Spinal cord (tissue), 10 donors: ENCODE data around the gene CT47A1. TPM values are rescaled to one million over a fixed set of nuclear protein-coding genes. Genes with fewer than 3 reads are reported as not detected.
"Not testable (repeated sequence)": the region's sequence is repeated elsewhere in the genome, so short reads cannot be mapped to it uniquely, and the experiment has no call there.

Experiments
- DNase-seq, 6 donors: peaks; one replicate each; pipeline versions ENCODE4 v3.0.0 to v3.0.0-alpha.2; 2013 to 2015; ENCODE audit warnings: low spot score in 6 of 6, low read depth in 4 of 6
- H3K27ac ChIP-seq: one replicate; pipeline ENCODE4 v1.5.1; 2013; ENCODE audit warnings: low read depth, low read length, control low read depth
- H3K27me3 ChIP-seq: one replicate; pipeline ENCODE4 v1.6.1; 2013; ENCODE audit warnings: low read length; ENCODE audit not compliant: control insufficient read depth, insufficient read depth
- H3K36me3 ChIP-seq: one replicate; pipeline ENCODE4 v1.6.1; 2013; ENCODE audit warnings: low read length; ENCODE audit not compliant: control insufficient read depth, insufficient read depth
- H3K4me1 ChIP-seq: one replicate; pipeline ENCODE4 v1.6.1; 2013; ENCODE audit warnings: low read length; ENCODE audit not compliant: control insufficient read depth, insufficient read depth
- H3K4me3 ChIP-seq: one replicate; pipeline ENCODE4 v1.5.1; 2013; ENCODE audit warnings: low read depth, low read length, control low read depth
- H3K9me3 ChIP-seq: one replicate; pipeline ENCODE4 v1.6.1; 2013; ENCODE audit warnings: low read length; ENCODE audit not compliant: control insufficient read depth, insufficient read depth
- WGBS: methylation state at CpG from one replicate; pipeline ENCODE4 v1.1.5; 2013; ENCODE audit warnings: missing lambda C conversion rate; ENCODE audit not compliant: insufficient coverage; 5-methylcytosine and 5-hydroxymethylcytosine counted together
- long read RNA-seq, 4 donors: transcript quantifications; one replicate each; lab custom pipeline, GENCODE V29; 2026
- polyA plus RNA-seq, 2 donors: library from polyadenylated mRNA; unstranded; fragments of 120-200 nt; gene quantifications; one replicate each; pipeline ENCODE4 v1.2.1, GENCODE V29; 2013; ENCODE audit not compliant: insufficient read length in 2 of 2
- total RNA-seq, 2 donors: library from RNA; depleted of rRNA in 1 of 2; stranded (reverse); fragments of 120-200 nt in 1 of 2; fragments of >200 nt in 1 of 2; gene quantifications; one replicate each; pipeline versions ENCODE4 v1.2.3 to v1.2.4, GENCODE V29; 2013 to 2014
- donor health status: healthy.

The CT47A1 gene
- total RNA-seq (not detected), polyA plus RNA-seq (not detected)
- long read RNA-seq, donor 1 = 0 reads
- long read RNA-seq, donor 2 = 0 reads
- long read RNA-seq, donor 3 = 0 reads
- long read RNA-seq, donor 4 = 0 reads

- not testable (repeated sequence) for DNase-seq, H3K4me3 ChIP-seq, H3K27ac ChIP-seq, H3K27me3 ChIP-seq, H3K4me1 ChIP-seq, H3K36me3 ChIP-seq, H3K9me3 ChIP-seq
- WGBS = no CpG with 5 or more reads among the region's 8 CpGs
Measured at GRCh38 chrX:120985660-120986059, at the start of gene CT47A1. Gene CT47A1, minus strand, starts transcription at chrX:120985760. Its CDS starts 231 bp downstream, at chrX:120985529.

GRCh38 chrX:121032531-121032930 is 47.0 kb upstream of the CT47A1 start:
- Histone ChIP-seq H3K27me3 (no peaks in the 10 kb centered on the region), H3K9me3 (no peaks in the 10 kb centered on the region), H3K4me1 (no peaks in the 10 kb centered on the region), H3K4me3 (no peak overlapping the region), H3K27ac (no peak overlapping the region), H3K36me3 (no peaks in the 10 kb centered on the region)
- 68% methylated on average over 2 of the region's 2 CpGs for WGBS
- DNase-seq = no peak

- no peaks in the 10 kb centered on the region for H3K36me3 ChIP-seq
- no peak overlapping the region for H3K27ac ChIP-seq
- H3K9me3 ChIP-seq = no peaks in the 10 kb centered on the region
- 86% methylated on average over 4 of the region's 4 CpGs for WGBS
- H3K27me3 ChIP-seq = no peaks in the 10 kb centered on the region
- H3K4me3 ChIP-seq = no peak overlapping the region
- DNase-seq = no peak
- H3K4me1 ChIP-seq = no peaks in the 10 kb centered on the region
Measured at GRCh38 chrX:121030083-121030482, 44.5 kb upstream of the CT47A1 start.

GRCh38 chrX:121028419-121028818 is 42.9 kb upstream of the CT47A1 start:
- H3K27me3 ChIP-seq = no peaks in the 10 kb centered on the region
- H3K4me1 ChIP-seq = no peaks in the 10 kb centered on the region
- H3K4me3 ChIP-seq = no peak overlapping the region
- H3K36me3 ChIP-seq = no peaks in the 10 kb centered on the region
- H3K9me3 ChIP-seq = no peaks in the 10 kb centered on the region
- no CpG with 5 or more reads among the region's 1 CpG for WGBS
- no peak overlapping the region for H3K27ac ChIP-seq
- DNase-seq = no peak

- WGBS = 67% methylated on average over 1 of the region's 2 CpGs
- DNase-seq = no peak
- Histone ChIP-seq H3K36me3 (no peaks in the 10 kb centered on the region), H3K27me3 (no peaks in the 10 kb centered on the region), H3K27ac (no peak overlapping the region), H3K9me3 (no peaks in the 10 kb centered on the region), H3K4me3 (no peak overlapping the region), H3K4me1 (no peaks in the 10 kb centered on the region)
Measured at GRCh38 chrX:121014826-121015225, 29.3 kb upstream of the CT47A1 start.

GRCh38 chrX:121013897-121014455 is 28.4 kb upstream of the CT47A1 start:
- Histone ChIP-seq H3K27ac (no peak overlapping the region), H3K4me1 (no peaks in the 10 kb centered on the region), H3K27me3 (no peaks in the 10 kb centered on the region), H3K9me3 (no peaks in the 10 kb centered on the region), H3K4me3 (no peak overlapping the region), H3K36me3 (no peaks in the 10 kb centered on the region)
- DNase-seq = no peak

- WGBS = 66% methylated on average over 7 of the region's 7 CpGs
- Histone ChIP-seq H3K4me1 (no peaks in the 10 kb centered on the region), H3K27me3 (no peaks in the 10 kb centered on the region), H3K27ac (no peak overlapping the region), H3K9me3 (no peaks in the 10 kb centered on the region), H3K4me3 (no peak overlapping the region), H3K36me3 (no peaks in the 10 kb centered on the region)
- no peak for DNase-seq
Measured at GRCh38 chrX:121011254-121011653, 25.7 kb upstream of the CT47A1 start.

GRCh38 chrX:121010218-121010617 is 24.7 kb upstream of the CT47A1 start:
- DNase-seq = no peak
- H3K36me3 ChIP-seq = no peaks in the 10 kb centered on the region
- H3K9me3 ChIP-seq = no peaks in the 10 kb centered on the region
- H3K4me3 ChIP-seq = no peak overlapping the region
- H3K4me1 ChIP-seq = no peaks in the 10 kb centered on the region
- WGBS = 100% methylated on average over 1 of the region's 4 CpGs
- H3K27me3 ChIP-seq = no peaks in the 10 kb centered on the region
- H3K27ac ChIP-seq = no peak overlapping the region

GRCh38 chrX:121009764-121010163 is 24.2 kb upstream of the CT47A1 start:
- Histone ChIP-seq H3K27ac (no peak overlapping the region), H3K4me1 (no peaks in the 10 kb centered on the region), H3K36me3 (no peaks in the 10 kb centered on the region), H3K9me3 (no peaks in the 10 kb centered on the region), H3K27me3 (no peaks in the 10 kb centered on the region), H3K4me3 (no peak overlapping the region)
- no peak for DNase-seq
- 75% methylated on average over 1 of the region's 3 CpGs for WGBS

GRCh38 chrX:121008920-121009319 is 23.4 kb upstream of the CT47A1 start:
- H3K4me1 ChIP-seq = no peaks in the 10 kb centered on the region
- no peaks in the 10 kb centered on the region for H3K27me3 ChIP-seq
- no peak overlapping the region for H3K27ac ChIP-seq
- WGBS = no CpG with 5 or more reads among the region's 1 CpG
- no peak overlapping the region for H3K4me3 ChIP-seq
- no peaks in the 10 kb centered on the region for H3K36me3 ChIP-seq
- no peak for DNase-seq
- no peaks in the 10 kb centered on the region for H3K9me3 ChIP-seq
